Measurements from ENCODE around the gene INF2.

The INF2 gene

GRCh38 chr14:104750056-104750752, 60.8 kb downstream of the INF2 start:
- peak overlapping the region; percentile 94; the same call in 1 of the 2 replicates for H3K27ac ChIP-seq
- TF ChIP-seq ZFX (IDR thresholded peaks at IDR 0.05; ENCODE audit: borderline replicate concordance), result no peak

DNA sequence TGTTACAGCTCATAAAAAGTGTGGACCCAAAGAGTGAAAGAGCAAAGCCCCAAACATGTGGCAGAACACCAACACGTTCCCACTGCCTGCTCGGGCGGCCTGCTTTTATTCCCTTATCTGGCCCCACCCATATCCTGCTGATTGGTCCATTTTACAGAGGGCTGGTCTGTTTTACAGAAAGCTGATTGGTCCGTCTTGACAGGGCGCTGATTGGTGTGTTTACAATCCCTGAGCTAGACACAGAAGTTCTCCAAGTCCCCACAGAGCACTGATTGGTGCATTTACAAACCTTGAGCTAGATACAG, 61.3 kb downstream of the INF2 start:
- H3K27ac ChIP-seq, result peak overlapping the region; percentile 94; the same call in 1 of the 2 replicates

DNA sequence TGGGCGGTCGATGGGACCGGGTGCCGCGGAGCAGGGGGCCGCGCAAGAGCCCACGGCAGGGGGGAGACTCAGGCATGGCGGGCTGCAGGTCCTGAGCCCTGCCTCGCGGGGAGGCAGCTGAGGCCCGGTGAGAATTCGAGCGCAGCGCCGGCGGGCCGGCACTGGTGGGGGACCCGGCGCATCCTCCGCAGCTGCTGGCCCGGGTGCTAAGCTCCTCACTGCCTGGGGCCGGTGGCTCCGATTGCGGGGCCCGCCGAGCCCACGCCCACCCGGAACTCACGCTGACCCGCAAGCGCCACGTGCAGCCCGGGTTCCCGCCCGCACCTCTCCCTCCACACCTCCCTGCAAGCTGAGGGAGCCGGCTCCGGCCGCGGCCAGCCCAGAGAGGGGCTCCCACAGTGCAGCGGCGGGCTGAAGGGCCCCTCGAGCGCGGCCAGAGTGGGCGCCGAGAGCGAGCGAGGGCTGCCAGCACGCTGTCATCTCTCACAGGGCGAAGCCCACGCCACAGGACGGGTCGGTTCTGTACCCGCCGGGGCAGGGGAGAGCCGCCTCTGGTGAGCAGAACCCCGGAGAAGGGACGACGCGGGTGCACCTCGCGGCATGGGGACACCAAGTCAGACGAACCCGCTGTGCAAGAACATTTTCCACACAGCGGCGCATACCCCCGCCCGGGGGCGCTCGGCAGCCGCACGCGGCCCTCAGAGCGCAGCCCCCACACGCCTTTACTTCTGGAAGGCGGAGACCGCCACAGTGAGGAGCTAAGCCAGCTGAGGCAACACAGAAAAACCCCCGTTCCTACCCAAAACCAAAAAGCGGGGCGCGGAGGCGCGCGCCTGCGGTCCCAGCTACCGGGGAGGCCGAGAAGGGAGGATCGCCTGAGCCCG, 62.4 kb downstream of the INF2 start:
- TF ChIP-seq, protein P1, sequence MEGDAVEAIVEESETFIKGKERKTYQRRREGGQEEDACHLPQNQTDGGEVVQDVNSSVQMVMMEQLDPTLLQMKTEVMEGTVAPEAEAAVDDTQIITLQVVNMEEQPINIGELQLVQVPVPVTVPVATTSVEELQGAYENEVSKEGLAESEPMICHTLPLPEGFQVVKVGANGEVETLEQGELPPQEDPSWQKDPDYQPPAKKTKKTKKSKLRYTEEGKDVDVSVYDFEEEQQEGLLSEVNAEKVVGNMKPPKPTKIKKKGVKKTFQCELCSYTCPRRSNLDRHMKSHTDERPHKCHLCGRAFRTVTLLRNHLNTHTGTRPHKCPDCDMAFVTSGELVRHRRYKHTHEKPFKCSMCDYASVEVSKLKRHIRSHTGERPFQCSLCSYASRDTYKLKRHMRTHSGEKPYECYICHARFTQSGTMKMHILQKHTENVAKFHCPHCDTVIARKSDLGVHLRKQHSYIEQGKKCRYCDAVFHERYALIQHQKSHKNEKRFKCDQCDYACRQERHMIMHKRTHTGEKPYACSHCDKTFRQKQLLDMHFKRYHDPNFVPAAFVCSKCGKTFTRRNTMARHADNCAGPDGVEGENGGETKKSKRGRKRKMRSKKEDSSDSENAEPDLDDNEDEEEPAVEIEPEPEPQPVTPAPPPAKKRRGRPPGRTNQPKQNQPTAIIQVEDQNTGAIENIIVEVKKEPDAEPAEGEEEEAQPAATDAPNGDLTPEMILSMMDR (IDR thresholded peaks at IDR 0.05), result peak; percentile 75
- no peak for TF ChIP-seq ZFX (IDR thresholded peaks at IDR 0.05; ENCODE audit: borderline replicate concordance)

DNA sequence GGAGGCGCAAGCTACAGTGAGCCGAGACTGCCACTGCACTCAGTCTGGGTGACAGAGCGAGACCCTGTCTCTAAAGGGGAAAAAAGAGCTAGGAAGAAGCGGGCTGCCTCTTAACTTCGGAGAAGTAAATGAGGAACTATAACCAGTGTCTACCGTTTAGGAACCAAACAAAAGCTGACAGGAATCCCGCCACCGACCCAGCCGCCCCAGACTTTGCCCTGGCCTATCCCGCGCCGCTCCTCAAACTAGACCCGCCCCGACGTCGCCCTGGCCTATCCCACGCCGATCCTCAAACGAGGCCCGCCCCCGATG, 63.0 kb downstream of the INF2 start:
- TF ChIP-seq, protein P1 (IDR thresholded peaks at IDR 0.05), result peak; percentile 39; the same call in 1 of the 2 replicates
- no peak for TF ChIP-seq ZFX (IDR thresholded peaks at IDR 0.05; ENCODE audit: borderline replicate concordance)
- H3K27ac ChIP-seq, result peak overlapping the region; percentile 94

More for the DNA sequence above, 62.4 kb downstream of the INF2 start:
- H3K27ac ChIP-seq, result peak overlapping the region; percentile 94

- H3K27ac ChIP-seq, result peak within 1 kb of the TSS; percentile 94
- TF ChIP-seq ZFX (IDR thresholded peaks at IDR 0.05; ENCODE audit: borderline replicate concordance), result no peak
- TF ChIP-seq, protein P1 (IDR thresholded peaks at IDR 0.05), result no peak
Observed at GRCh38 chr14:104752735-104753527, 63.5 kb downstream of the INF2 start, which contains the start of gene SIVA1. Gene SIVA1 (plus strand): TSS chr14:104753147. CDS start chr14:104753202, 55 bp downstream.

- TF ChIP-seq ZFX (IDR thresholded peaks at IDR 0.05; ENCODE audit: borderline replicate concordance), result no peak
- TF ChIP-seq, protein P1 (IDR thresholded peaks at IDR 0.05), result no peak
- peak overlapping the region; percentile 94 for H3K27ac ChIP-seq
Observed at GRCh38 chr14:104753528-104754212, 64.3 kb downstream of the INF2 start.

DNA sequence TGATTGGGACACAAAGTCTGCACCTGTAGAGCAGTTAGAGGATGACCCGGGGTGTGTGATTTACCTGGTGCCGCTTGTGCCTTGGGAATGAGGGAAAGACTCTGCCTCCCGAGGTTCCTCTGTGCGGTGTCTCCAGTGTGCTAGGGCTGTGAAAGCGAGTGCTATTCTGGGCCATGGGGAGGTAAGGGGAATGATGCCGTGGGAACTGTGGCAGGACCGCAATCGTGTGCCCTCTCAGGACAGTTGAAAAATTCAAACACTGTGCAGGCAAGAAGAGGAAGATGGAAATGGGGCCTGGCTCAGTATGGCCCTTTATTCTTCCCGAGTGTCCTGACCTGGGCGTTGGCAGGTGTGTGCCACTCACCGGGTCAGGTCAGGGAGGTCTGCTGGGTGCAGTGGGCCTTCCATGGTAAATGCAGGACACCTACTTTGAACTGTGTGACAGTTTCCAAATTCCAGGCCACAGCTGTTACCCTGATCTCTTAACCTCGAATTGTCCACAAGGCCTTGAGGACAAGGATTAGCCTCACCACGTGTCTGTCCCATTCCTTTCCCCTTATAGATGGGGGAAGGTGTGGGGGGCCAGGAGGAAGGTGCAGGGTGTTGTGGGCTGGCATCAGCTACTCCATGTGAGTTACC, 64.9 kb downstream of the INF2 start:
- peak overlapping the region; percentile 94 for H3K27ac ChIP-seq
- TF ChIP-seq ZFX (IDR thresholded peaks at IDR 0.05; ENCODE audit: borderline replicate concordance), result no peak
- TF ChIP-seq, protein P1 (IDR thresholded peaks at IDR 0.05), result no peak
